ENCODE results near the gene NOD1. TPM values are rescaled to one million over a fixed set of nuclear protein-coding genes. Genes with fewer than 3 reads are reported as not detected.
"Not testable (repeated sequence)": the region's sequence is repeated elsewhere in the genome, so short reads cannot be mapped to it uniquely, and the experiment has no call there.

NOD1 gene
- total RNA-seq, 4 donors from 2014 or later = 12.4 to 18.3 (median 15.6) TPM

- H3K27me3 ChIP-seq = no peaks in the 10 kb centered on the region
- no peaks in the 10 kb centered on the region for H3K9me3 ChIP-seq
- H3K36me3 ChIP-seq = no peaks in the 10 kb centered on the region
- no peak overlapping the region for H3K27ac ChIP-seq
- peaks cover 0 to 6% (median 0%) of the 10 kb centered on the region in 4 donors for H3K4me1 ChIP-seq
- intact Hi-C loops (cut with DNase I; ENCODE audit: low total_unique reads) (no loop called here), in situ Hi-C loops (cut with MboI; ENCODE audit: low pct_ligation_motif_present in 1 of 4, low pct_unique_long_range_greater_than_20kb in 1 of 4, low sequenced_read_pairs in 3 of 4) (no loop called here)
- H3K4me3 ChIP-seq = no peak overlapping the region
- 72 to 94% methylated on average over 2 of the region's 2 CpGs for WGBS, 2 donors (ENCODE audit: low coverage in 1 of 2)
- TF ChIP-seq POLR2AphosphoS5 (IDR thresholded peaks at IDR 0.05) (no peak), CTCF (IDR thresholded peaks at IDR 0.05) (no peak), EP300 (IDR thresholded peaks at IDR 0.05; ENCODE audit: low read depth) (no peak), POLR2A (IDR thresholded peaks at IDR 0.05) (no peak)
- no peak for DNase-seq
Measured at GRCh38 chr7:30511494-30511893, 32.9 kb upstream of the NOD1 start.

- in situ Hi-C loops (cut with MboI; ENCODE audit: low pct_ligation_motif_present in 1 of 4, low pct_unique_long_range_greater_than_20kb in 1 of 4, low sequenced_read_pairs in 3 of 4) = no loop called here
- WGBS, 2 donors (ENCODE audit: low coverage in 1 of 2) = 60 to 75% methylated on average over 3 to 4 of the region's 4 CpGs
- no peaks in the 10 kb centered on the region for H3K36me3 ChIP-seq
- no peak overlapping the region for H3K4me3 ChIP-seq
- intact Hi-C loops (cut with DNase I; ENCODE audit: low total_unique reads) = no loop called here
- H3K9me3 ChIP-seq = no peaks in the 10 kb centered on the region
- no peaks in the 10 kb centered on the region for H3K27me3 ChIP-seq
- H3K27ac ChIP-seq = no peak overlapping the region
- H3K4me1 ChIP-seq = peaks cover 0 to 8% (median 2%) of the 10 kb centered on the region in 4 donors
- TF ChIP-seq POLR2A (IDR thresholded peaks at IDR 0.05) (no peak), EP300 (IDR thresholded peaks at IDR 0.05; ENCODE audit: low read depth) (no peak), POLR2AphosphoS5 (IDR thresholded peaks at IDR 0.05) (no peak), CTCF (IDR thresholded peaks at IDR 0.05) (peak; percentile 76 to 85 (median 83))
- peak; percentile 28 for DNase-seq
Measured at GRCh38 chr7:30510124-30511075, 31.8 kb upstream of the NOD1 start.

GRCh38 chr7:30509171-30509857 lies 30.7 kb upstream of the NOD1 start:
- peaks cover 0 to 11% (median 7%) of the 10 kb centered on the region in 4 donors for H3K4me1 ChIP-seq
- intact Hi-C loops (cut with DNase I; ENCODE audit: low total_unique reads); H3K27ac ChIP-seq; in situ Hi-C loops (cut with MboI; ENCODE audit: low pct_ligation_motif_present in 1 of 4, low pct_unique_long_range_greater_than_20kb in 1 of 4, low sequenced_read_pairs in 3 of 4); DNase-seq; H3K9me3 ChIP-seq; H3K36me3 ChIP-seq; H3K27me3 ChIP-seq; H3K4me3 ChIP-seq: not testable (repeated sequence)
- 20 to 58% methylated on average over 1 to 9 of the region's 9 CpGs for WGBS, 2 donors (ENCODE audit: low coverage in 1 of 2)

GRCh38 chr7:30507346-30507900 lies 28.8 kb upstream of the NOD1 start:
- H3K36me3 ChIP-seq; H3K27ac ChIP-seq; intact Hi-C loops (cut with DNase I; ENCODE audit: low total_unique reads); DNase-seq; H3K9me3 ChIP-seq; H3K27me3 ChIP-seq; in situ Hi-C loops (cut with MboI; ENCODE audit: low pct_ligation_motif_present in 1 of 4, low pct_unique_long_range_greater_than_20kb in 1 of 4, low sequenced_read_pairs in 3 of 4); H3K4me3 ChIP-seq: not testable (repeated sequence)
- 66 to 91% methylated on average over 4 to 9 of the region's 9 CpGs for WGBS, 2 donors (ENCODE audit: low coverage in 1 of 2)
- peaks cover 9 to 25% (median 16%) of the 10 kb centered on the region in 4 donors for H3K4me1 ChIP-seq

GRCh38 chr7:30505174-30505697 lies 26.7 kb upstream of the NOD1 start:
- Histone ChIP-seq H3K4me1 (peaks cover 9 to 26% (median 17%) of the 10 kb centered on the region in 4 donors), H3K36me3 (no peaks in the 10 kb centered on the region), H3K27ac (peak overlapping the region; percentile 84 to 90 (median 89)), H3K9me3 (no peaks in the 10 kb centered on the region), H3K27me3 (no peaks in the 10 kb centered on the region), H3K4me3 (peak overlapping the region; percentile 57 to 93 (median 93))
- in situ Hi-C loops (cut with MboI; ENCODE audit: low pct_ligation_motif_present in 1 of 4, low pct_unique_long_range_greater_than_20kb in 1 of 4, low sequenced_read_pairs in 3 of 4) = no loop called here
- intact Hi-C loops (cut with DNase I; ENCODE audit: low total_unique reads) = no loop called here
- WGBS, 2 donors (ENCODE audit: low coverage in 1 of 2) = 12 to 15% methylated on average over 2 to 18 of the region's 19 CpGs
- TF ChIP-seq POLR2A (IDR thresholded peaks at IDR 0.05) = no peak
- TF ChIP-seq EP300 (IDR thresholded peaks at IDR 0.05; ENCODE audit: low read depth) = no peak
- TF ChIP-seq CTCF (IDR thresholded peaks at IDR 0.05) = no peak
- TF ChIP-seq POLR2AphosphoS5 (IDR thresholded peaks at IDR 0.05) = no peak
- no peak for DNase-seq

Measured in transverse colon (tissue), 4 donors.